NCI-H446 (cell line): ENCODE measurements around the gene MRC1.

Experiments used
- DNase-seq, 2 experiments: peaks; one replicate each; lab custom pipeline; 2025; lab: John Stamatoyannopoulos, UW

The MRC1 gene

GRCh38 chr10:17795813-17796594, 13.1 kb upstream of the MRC1 start:
- no peak for DNase-seq

DNA sequence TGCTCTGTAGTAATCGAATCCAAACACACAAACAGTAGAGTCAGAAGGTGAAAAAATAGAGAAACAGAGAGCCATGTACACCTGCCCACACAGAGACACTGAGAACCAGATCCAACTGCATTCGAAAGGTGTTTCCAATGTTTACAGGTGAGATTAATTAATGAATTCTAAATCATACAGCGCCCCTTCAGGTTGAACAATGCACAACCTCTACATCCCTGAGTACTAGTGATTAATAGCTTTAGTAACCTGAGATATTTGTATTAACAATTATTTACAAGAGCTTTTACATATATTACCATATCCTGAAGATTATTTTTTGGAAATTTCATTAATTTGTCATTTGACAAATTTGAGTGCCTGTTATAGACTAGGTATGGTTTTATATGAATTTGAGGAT, 7.6 kb upstream of the MRC1 start:
- DNase-seq = no peak

GRCh38 chr10:17802350-17802749, 6.8 kb upstream of the MRC1 start:
- DNase-seq = no peak

DNA sequence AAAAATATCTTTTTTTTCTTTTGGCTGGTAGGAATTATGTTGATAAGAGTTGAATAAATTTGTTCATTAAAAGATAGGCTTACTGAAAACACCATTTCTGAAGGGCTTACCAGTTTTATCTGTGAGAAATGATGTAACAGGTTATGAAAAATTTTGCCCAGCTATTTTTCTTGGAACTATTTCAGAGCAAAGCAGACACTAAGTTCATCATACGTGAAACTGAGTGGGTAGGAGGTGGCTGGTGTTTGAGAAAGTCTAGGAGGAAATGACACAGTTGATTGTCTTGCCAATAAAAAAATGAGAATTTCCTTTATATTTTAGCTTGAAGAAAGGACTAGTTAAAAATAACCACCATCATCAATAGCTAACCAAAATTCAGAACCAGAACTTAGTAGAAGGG, 6.2 kb upstream of the MRC1 start:
- DNase-seq = no peak

DNA sequence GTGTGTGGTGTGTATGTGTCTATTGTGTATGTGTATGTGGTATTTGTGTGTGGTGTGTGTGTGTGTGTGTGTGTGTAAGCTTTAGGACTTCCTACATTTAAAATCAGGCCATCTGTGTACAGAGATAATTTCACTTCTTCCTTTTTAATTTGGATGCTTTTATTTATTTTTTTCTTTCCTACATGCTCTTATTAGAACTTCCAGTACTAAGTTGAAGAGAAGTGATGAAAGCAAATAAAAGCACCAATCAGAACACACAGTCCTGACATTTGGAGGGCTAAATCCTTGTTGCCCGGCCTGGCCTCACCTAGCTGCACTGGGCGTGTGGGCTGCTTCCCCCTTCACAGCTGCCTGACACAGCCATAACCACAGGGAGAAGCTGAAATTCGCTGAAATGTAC, 3.8 kb upstream of the MRC1 start:
- no peak for DNase-seq

- DNase-seq = no peak
These were observed 3.1 kb upstream of the MRC1 start for GRCh38 chr10:17805921-17806577.

DNA sequence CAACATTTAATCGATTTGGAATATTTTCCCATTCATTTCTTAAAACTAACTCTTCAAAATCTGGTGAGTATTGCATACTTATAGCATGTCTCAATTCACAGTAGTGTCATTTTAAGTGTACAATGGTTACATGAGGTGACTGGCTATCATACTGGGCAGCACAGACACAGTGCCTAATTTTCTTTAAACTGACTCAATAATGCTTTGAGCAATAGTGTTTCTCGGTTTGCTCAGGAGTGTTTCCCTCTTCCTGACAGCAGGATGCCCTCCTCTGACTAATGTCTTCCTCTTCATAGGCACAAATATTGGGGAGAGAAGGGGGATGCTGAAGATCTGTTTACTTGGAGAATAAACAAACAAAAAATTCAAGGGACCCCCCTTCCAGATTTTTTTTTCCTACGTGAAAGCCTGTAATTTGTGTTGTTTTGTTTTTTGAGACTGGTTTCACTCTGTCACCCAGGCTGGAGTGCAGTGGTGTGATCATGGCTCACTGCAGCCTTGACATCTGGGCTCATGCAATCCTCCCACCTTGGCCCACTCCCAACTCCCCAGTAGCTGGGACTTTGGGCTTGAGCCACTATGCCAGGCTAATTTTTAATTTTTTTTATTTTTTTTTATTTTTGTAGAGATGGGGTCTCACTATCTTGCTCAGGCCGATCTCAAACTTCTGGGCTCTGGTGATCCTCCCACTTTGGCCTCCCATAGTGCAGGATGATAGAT, 2.2 kb downstream of the MRC1 start:
- peak in 1 of 2 experiments; percentile 51 for DNase-seq

DNA sequence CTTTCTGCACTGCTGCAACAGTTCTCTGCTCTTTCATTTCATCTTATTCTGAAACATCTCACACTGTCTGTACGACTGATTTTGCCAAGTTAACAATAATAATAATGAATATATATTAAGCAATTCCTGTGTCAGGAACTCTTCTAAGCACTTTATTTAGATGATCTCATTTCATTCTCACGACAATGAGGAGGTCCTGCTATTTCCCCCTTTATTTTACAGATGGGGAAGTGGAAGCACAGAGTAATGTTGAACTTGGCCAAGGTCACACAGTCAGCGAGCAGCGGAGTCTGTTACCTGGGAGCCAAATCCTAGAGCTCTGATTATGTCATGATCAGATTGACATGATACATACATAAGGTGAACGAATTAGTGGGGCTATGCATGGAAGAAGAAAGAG, 5.8 kb downstream of the MRC1 start:
- no peak for DNase-seq

- no peak for DNase-seq
These were observed 7.1 kb downstream of the MRC1 start for GRCh38 chr10:17816199-17816598.

DNA sequence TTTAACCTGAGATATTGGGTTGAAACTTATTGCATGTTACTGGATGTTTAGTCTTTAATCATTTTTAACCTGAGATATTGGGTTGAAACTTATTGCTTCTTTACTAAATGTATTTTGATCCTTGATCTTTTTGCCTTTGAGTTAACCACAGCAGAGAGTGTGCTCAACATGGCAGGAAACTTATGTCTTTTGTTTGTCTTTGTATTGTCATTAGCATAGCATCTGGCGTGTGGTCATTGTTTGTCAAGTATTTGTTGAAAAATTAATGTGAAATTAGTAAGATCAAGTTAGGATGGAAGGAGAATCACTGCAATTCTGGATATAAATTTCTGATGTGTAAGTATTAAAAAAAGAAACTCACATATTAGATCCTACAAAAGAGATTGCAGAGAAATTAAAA, 8.2 kb downstream of the MRC1 start:
- no peak for DNase-seq

GRCh38 chr10:17817790-17818189, 8.6 kb downstream of the MRC1 start:
- no peak for DNase-seq

GRCh38 chr10:17819836-17820235, 10.7 kb downstream of the MRC1 start:
- no peak for DNase-seq

DNA sequence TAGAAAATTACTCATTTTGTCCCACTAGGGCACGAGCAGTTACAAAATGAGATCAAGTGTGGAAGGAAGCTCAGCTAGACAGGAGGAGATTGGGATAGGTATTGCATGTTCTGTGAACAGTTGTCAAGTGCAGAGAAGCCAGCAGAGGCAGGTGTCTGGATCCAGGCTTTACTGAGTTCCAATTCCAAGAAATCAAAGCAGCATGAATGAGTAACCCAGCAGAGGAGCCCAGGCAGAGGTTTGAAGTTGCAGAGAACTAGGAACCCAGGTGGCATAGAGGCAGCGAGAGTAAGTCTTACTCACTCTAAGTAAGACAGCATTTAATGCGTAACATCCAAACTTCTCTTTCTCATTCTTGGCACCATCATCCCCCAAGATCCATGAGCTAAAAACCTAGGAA, 11.8 kb downstream of the MRC1 start:
- no peak for DNase-seq

DNA sequence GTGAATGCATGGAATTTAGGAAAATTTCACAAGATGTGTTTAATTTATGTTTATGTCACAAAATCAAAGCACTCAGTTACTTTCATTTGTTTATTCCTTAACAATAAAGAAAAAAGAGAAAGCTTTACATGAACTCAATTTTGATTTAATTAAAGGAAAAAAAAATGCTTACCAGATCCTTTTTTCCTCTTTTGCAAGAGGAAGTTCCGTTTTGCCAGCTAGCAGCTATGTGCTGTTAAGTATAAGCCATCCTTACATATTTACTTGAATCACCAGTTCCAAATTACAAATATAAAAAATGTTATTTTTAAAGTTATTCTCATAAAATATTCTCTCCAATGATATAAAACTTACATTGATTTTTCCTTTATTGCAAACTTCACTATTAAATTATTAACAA, 12.7 kb downstream of the MRC1 start:
- DNase-seq = no peak

DNA sequence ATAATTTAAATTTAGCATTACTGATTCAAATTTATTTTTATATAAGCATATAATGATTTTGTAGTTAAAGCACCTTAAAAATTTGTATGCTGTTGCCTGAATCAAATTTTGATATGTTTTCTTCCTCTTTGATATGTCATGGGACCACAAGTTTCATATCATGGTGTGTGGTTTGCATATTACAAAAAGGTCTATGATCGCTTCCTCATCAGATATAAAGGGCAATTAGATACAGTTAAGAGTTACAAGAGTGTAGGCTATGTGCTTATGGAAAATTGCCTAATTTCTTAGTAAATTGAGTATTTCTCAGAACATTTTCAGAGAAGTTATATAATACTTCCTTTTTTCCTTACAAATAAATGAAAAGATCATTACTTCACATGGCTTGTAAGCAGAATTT, 22.2 kb downstream of the MRC1 start:
- no peak for DNase-seq

- no peak for DNase-seq
These were observed 22.7 kb downstream of the MRC1 start for GRCh38 chr10:17831896-17832295.

- DNase-seq = no peak
These were observed 24.5 kb downstream of the MRC1 start for GRCh38 chr10:17833656-17834055.

DNA sequence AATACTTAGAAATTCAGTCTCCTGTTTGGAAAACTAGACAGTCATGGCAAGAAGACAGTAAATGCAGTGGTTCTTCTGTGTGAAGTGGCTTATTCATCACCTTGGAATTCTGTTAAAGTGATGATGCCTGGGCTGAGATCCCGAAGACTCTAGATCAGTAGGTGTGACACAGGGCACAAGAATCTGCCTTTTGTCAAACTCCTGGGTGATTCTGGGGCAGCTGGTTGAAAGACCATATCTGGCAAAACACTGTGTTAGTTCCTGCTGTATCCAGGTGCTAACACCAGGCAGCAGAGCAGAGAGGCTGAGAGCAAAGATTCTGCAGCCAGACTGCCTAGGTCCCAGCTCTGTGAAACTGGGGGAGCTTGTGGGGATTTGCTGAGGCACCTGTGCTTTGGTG, 26.5 kb downstream of the MRC1 start:
- DNase-seq = peak in 1 of 2 experiments; percentile 3

GRCh38 chr10:17836942-17837341, 27.8 kb downstream of the MRC1 start:
- DNase-seq = peak in 1 of 2 experiments; percentile 5

- DNase-seq = peak; percentile 24 to 52
These were observed 29.0 kb downstream of the MRC1 start for GRCh38 chr10:17838080-17838648.

- no peak for DNase-seq
These were observed 31.9 kb downstream of the MRC1 start for GRCh38 chr10:17841050-17841449.

DNA sequence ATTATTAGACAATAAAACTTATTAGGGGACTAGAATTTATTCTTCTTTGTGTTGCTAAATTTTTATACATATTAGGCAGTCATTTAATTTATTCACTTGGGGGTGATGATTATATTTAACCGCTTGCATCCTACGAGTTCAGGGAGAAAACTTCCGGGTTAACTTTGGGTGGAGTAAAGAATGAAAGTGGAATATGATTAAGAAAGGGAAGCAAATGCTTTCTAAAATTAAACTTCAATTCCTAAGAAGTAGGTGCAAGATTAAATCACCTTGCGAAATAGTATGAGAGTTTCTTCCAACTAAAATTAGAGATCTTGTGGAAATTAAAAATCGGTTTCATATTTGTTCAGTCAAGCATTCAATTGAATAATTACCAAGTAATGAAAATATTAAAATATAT, 33.5 kb downstream of the MRC1 start:
- DNase-seq = no peak
